ENCODE results near the gene ERICH3.

ERICH3 gene

GRCh38 chr1:74571493-74571800 lies 102.1 kb downstream of the ERICH3 start:
- no peak for TF ChIP-seq CTCF (IDR thresholded peaks at IDR 0.05; ENCODE audit: low read depth, low read length, poor library complexity, severe bottlenecking)
- H3K4me2 ChIP-seq (ENCODE audit: low read length): no peak overlapping the region
- no peaks in the 10 kb centered on the region for H3F3A ChIP-seq (ENCODE audit: control insufficient read depth, insufficient read depth)
- H3K36me3 ChIP-seq (ENCODE audit: control insufficient read depth, low read length): no peaks in the 10 kb centered on the region
- no peaks in the 10 kb centered on the region for H3K4me1 ChIP-seq (ENCODE audit: control insufficient read depth, low read length)
- H4K20me1 ChIP-seq (ENCODE audit: control insufficient read depth, insufficient read depth, low read depth, low read length): no peaks in the 10 kb centered on the region
- no peaks in the 10 kb centered on the region for H3K9me3 ChIP-seq (ENCODE audit: control insufficient read depth, insufficient read depth, low read length)
- H3K27me3 ChIP-seq (ENCODE audit: control insufficient read depth, low read length): no peaks in the 10 kb centered on the region
- no peaks in the 10 kb centered on the region for H3K79me2 ChIP-seq (ENCODE audit: control insufficient read depth, low read length)
- no peaks in the 10 kb centered on the region for H3K9me2 ChIP-seq (replicated peaks; ENCODE audit: control insufficient read depth, low read length)
- no peak overlapping the region for H3K27ac ChIP-seq (ENCODE audit: low read depth, low read length)
- no peak overlapping the region for H3K4me3 ChIP-seq (ENCODE audit: low read length)

- Histone ChIP-seq H3K27me3 (ENCODE audit: control insufficient read depth, low read length) (no peaks in the 10 kb centered on the region), H3K79me2 (ENCODE audit: control insufficient read depth, low read length) (no peaks in the 10 kb centered on the region), H3K27ac (ENCODE audit: low read depth, low read length) (no peak overlapping the region), H3K9me2 (replicated peaks; ENCODE audit: control insufficient read depth, low read length) (no peaks in the 10 kb centered on the region), H4K20me1 (ENCODE audit: control insufficient read depth, insufficient read depth, low read depth, low read length) (no peaks in the 10 kb centered on the region), H3K36me3 (ENCODE audit: control insufficient read depth, low read length) (no peaks in the 10 kb centered on the region), H3K4me3 (ENCODE audit: low read length) (no peak overlapping the region), H3K4me1 (ENCODE audit: control insufficient read depth, low read length) (no peaks in the 10 kb centered on the region), H3K9me3 (ENCODE audit: control insufficient read depth, insufficient read depth, low read length) (no peaks in the 10 kb centered on the region), H3F3A (ENCODE audit: control insufficient read depth, insufficient read depth) (no peaks in the 10 kb centered on the region), H3K4me2 (ENCODE audit: low read length) (no peak overlapping the region)
- TF ChIP-seq CTCF (IDR thresholded peaks at IDR 0.05; ENCODE audit: low read depth, low read length, poor library complexity, severe bottlenecking) (no peak), EZH2phosphoT487 (IDR thresholded peaks at IDR 0.05; ENCODE audit: borderline replicate concordance, low read length) (no peak)
These were observed 102.6 kb downstream of the ERICH3 start for GRCh38 chr1:74570797-74571492.

DNA sequence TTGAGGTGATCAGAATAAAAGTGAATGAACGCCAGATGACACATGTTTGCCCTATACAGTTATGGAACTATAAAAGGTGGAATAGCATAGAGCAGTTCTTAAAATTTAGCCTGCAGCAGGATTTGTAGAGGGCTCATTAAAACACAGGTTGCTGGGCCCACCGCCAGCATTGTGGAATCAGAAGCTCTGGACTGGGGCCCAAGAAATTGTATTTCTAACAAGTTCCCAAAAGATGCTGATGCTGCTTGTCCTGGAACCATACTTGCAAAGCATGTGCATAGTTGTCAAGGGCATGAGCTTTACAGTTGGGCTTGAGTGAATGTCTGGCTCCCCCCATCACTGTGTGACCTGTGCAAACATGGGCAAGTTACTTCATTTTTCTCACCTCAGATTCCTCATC lies 123.7 kb downstream of the ERICH3 start:
- H3K36me3 ChIP-seq (ENCODE audit: control insufficient read depth, low read length): no peaks in the 10 kb centered on the region
- H3K9me3 ChIP-seq (ENCODE audit: control insufficient read depth, insufficient read depth, low read length): no peaks in the 10 kb centered on the region
- no peaks in the 10 kb centered on the region for H3K79me2 ChIP-seq (ENCODE audit: control insufficient read depth, low read length)
- H3K4me3 ChIP-seq (ENCODE audit: low read length): no peak overlapping the region
- H3K27ac ChIP-seq (ENCODE audit: low read depth, low read length): no peak overlapping the region
- no peaks in the 10 kb centered on the region for H3K27me3 ChIP-seq (ENCODE audit: control insufficient read depth, low read length)
- H4K20me1 ChIP-seq (ENCODE audit: control insufficient read depth, insufficient read depth, low read depth, low read length): no peaks in the 10 kb centered on the region
- no peaks in the 10 kb centered on the region for H3K9me2 ChIP-seq (replicated peaks; ENCODE audit: control insufficient read depth, low read length)
- no peak overlapping the region for H3K4me2 ChIP-seq (ENCODE audit: low read length)
- H3K4me1 ChIP-seq (ENCODE audit: control insufficient read depth, low read length): no peaks in the 10 kb centered on the region
- TF ChIP-seq CTCF (IDR thresholded peaks at IDR 0.05; ENCODE audit: low read depth, low read length, poor library complexity, severe bottlenecking) (no peak), EZH2phosphoT487 (IDR thresholded peaks at IDR 0.05; ENCODE audit: borderline replicate concordance, low read length) (no peak)
- no peaks in the 10 kb centered on the region for H3F3A ChIP-seq (ENCODE audit: control insufficient read depth, insufficient read depth)
